ENCODE data around the gene MUCL1.

DNA sequence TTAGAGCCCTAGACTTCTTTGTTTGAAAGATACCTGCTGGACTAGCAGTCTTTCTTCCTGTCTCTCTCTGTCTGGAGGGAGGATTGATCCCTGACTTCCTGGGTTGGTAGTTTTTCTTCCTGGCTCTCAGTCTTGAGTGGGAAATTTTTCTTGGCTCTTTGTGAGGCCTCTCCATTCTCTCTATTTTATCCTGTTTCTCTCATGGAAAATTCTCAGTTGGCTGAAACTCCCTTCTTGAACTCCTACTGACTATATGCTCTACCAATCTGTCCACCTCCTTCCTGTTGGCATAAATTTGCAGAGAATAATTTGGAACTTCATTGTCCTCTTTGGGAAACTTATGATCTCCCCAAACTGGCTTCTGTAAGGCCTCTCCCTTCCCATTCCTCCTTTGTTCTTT lies 24.1 kb upstream of the MUCL1 start:
- TF ChIP-seq CTCF (IDR thresholded peaks at IDR 0.05), result no peak
- no peak for TF ChIP-seq ZFX (IDR thresholded peaks at IDR 0.05; ENCODE audit: borderline replicate concordance)

All from 22Rv1 (cell line).